Measurements from ENCODE around the gene SLC25A38.

Gene SLC25A38

DNA sequence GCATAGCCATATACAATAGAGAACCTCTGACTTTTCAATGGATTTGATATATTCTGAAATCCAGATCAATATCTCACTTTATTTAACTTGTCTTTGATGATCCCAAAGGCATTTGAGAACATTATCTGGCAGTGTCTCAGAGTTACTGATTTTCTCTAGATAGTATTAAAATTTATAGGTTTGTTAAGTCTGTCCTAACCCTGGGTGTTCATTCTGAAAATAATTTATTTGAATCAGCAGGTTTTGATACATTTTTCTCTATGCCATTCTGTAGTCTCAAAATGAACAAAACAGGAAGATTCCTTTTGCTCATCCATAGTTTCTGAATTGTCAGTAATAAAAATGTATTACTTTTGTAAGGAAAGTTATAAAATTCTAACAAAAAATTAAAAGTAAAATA, 39.4 kb upstream of the SLC25A38 start:
- no peak for TF ChIP-seq RARB (CRISPR knock-in tag; IDR thresholded peaks at IDR 0.05)
- TF ChIP-seq ESRRG (CRISPR knock-in tag; IDR thresholded peaks at IDR 0.05) = no peak
- TF ChIP-seq, protein P1, sequence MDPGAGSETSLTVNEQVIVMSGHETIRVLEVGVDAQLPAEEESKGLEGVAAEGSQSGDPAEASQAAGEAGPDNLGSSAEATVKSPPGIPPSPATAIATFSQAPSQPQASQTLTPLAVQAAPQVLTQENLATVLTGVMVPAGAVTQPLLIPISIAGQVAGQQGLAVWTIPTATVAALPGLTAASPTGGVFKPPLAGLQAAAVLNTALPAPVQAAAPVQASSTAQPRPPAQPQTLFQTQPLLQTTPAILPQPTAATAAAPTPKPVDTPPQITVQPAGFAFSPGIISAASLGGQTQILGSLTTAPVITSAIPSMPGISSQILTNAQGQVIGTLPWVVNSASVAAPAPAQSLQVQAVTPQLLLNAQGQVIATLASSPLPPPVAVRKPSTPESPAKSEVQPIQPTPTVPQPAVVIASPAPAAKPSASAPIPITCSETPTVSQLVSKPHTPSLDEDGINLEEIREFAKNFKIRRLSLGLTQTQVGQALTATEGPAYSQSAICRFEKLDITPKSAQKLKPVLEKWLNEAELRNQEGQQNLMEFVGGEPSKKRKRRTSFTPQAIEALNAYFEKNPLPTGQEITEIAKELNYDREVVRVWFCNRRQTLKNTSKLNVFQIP (CRISPR knock-in tag; IDR thresholded peaks at IDR 0.05; ENCODE audit: borderline replicate concordance, low read depth) = no peak
- TF ChIP-seq TCF4 (CRISPR knock-in tag; IDR thresholded peaks at IDR 0.05; ENCODE audit: borderline replicate concordance) = no peak
- no peak for TF ChIP-seq CSRNP3 (CRISPR knock-in tag; IDR thresholded peaks at IDR 0.05)
- no peak for TF ChIP-seq PPARA (CRISPR knock-in tag; IDR thresholded peaks at IDR 0.05; ENCODE audit: borderline replicate concordance)
- TF ChIP-seq ZFP3 (CRISPR knock-in tag; IDR thresholded peaks at IDR 0.05) = no peak
- TF ChIP-seq, protein P2, sequence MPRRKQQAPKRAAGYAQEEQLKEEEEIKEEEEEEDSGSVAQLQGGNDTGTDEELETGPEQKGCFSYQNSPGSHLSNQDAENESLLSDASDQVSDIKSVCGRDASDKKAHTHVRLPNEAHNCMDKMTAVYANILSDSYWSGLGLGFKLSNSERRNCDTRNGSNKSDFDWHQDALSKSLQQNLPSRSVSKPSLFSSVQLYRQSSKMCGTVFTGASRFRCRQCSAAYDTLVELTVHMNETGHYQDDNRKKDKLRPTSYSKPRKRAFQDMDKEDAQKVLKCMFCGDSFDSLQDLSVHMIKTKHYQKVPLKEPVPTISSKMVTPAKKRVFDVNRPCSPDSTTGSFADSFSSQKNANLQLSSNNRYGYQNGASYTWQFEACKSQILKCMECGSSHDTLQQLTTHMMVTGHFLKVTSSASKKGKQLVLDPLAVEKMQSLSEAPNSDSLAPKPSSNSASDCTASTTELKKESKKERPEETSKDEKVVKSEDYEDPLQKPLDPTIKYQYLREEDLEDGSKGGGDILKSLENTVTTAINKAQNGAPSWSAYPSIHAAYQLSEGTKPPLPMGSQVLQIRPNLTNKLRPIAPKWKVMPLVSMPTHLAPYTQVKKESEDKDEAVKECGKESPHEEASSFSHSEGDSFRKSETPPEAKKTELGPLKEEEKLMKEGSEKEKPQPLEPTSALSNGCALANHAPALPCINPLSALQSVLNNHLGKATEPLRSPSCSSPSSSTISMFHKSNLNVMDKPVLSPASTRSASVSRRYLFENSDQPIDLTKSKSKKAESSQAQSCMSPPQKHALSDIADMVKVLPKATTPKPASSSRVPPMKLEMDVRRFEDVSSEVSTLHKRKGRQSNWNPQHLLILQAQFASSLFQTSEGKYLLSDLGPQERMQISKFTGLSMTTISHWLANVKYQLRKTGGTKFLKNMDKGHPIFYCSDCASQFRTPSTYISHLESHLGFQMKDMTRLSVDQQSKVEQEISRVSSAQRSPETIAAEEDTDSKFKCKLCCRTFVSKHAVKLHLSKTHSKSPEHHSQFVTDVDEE (CRISPR knock-in tag; IDR thresholded peaks at IDR 0.05) = no peak
- no peak for TF ChIP-seq ARNTL (CRISPR knock-in tag; IDR thresholded peaks at IDR 0.05; ENCODE audit: borderline replicate concordance, low read depth)
- TF ChIP-seq CSDC2 (CRISPR knock-in tag; IDR thresholded peaks at IDR 0.05) = no peak
- TF ChIP-seq OSR1 (CRISPR knock-in tag; IDR thresholded peaks at IDR 0.05) = no peak
- no peak for TF ChIP-seq TOX (CRISPR knock-in tag; IDR thresholded peaks at IDR 0.05; ENCODE audit: borderline replicate concordance)
- TF ChIP-seq ZNF565 (CRISPR knock-in tag; conservative IDR thresholded peaks at IDR 0.05; ENCODE audit: low read depth) = no peak
- TF ChIP-seq ZNF70 (CRISPR knock-in tag; IDR thresholded peaks at IDR 0.05) = no peak
- no peak for TF ChIP-seq PATZ1 (CRISPR knock-in tag; IDR thresholded peaks at IDR 0.05; ENCODE audit: borderline replicate concordance)
- no peak for TF ChIP-seq GLIS3 (CRISPR knock-in tag; IDR thresholded peaks at IDR 0.05)
- TF ChIP-seq BACH2 (CRISPR knock-in tag; IDR thresholded peaks at IDR 0.05; ENCODE audit: borderline replicate concordance) = no peak
- TF ChIP-seq SNAI2 (CRISPR knock-in tag; IDR thresholded peaks at IDR 0.05) = no peak
- TF ChIP-seq ISL1 (CRISPR knock-in tag; IDR thresholded peaks at IDR 0.05) = no peak
- TF ChIP-seq ZNF8 (CRISPR knock-in tag; IDR thresholded peaks at IDR 0.05) = no peak
- ATAC-seq = no peak

- TF ChIP-seq RARB (CRISPR knock-in tag; IDR thresholded peaks at IDR 0.05) (no peak), OSR1 (CRISPR knock-in tag; IDR thresholded peaks at IDR 0.05) (no peak), TCF4 (CRISPR knock-in tag; IDR thresholded peaks at IDR 0.05; ENCODE audit: borderline replicate concordance) (no peak), ESRRG (CRISPR knock-in tag; IDR thresholded peaks at IDR 0.05) (no peak), ARNTL (CRISPR knock-in tag; IDR thresholded peaks at IDR 0.05; ENCODE audit: borderline replicate concordance, low read depth) (no peak), ZFP3 (CRISPR knock-in tag; IDR thresholded peaks at IDR 0.05) (no peak), ZC3H10 (CRISPR knock-in tag; IDR thresholded peaks at IDR 0.05) (no peak)
- TF ChIP-seq, protein P2 (CRISPR knock-in tag; IDR thresholded peaks at IDR 0.05) = no peak
- no peak for ATAC-seq
Observed at GRCh38 chr3:39344746-39345344, 38.3 kb upstream of the SLC25A38 start.

Data from SK-N-SH treated with all-trans-retinoic acid at 6 μM for 48 hours (cell line).